BE2C (cell line): ENCODE results near the gene ZNF385A.

ENCODE experiments used
- DNase-seq: peaks from one replicate; pipeline ENCODE4 v3.0.0-alpha.2; 2020
- H3K27me3 ChIP-seq: fragments of 250-450 bp; sonication (Bioruptor Pico); 2 replicates; pipeline ENCODE4 v1.5.1; 2020; ENCODE audit warnings: mild to moderate bottlenecking
- H3K36me3 ChIP-seq: fragments of 250-450 bp; sonication (Bioruptor Pico); 2 replicates; pipeline ENCODE4 v1.5.1; 2020; ENCODE audit warnings: mild to moderate bottlenecking
- H3K4me1 ChIP-seq: fragments of 250-450 bp; sonication (Bioruptor Pico); 2 replicates; pipeline ENCODE4 v1.5.1; 2020
- H3K4me3 ChIP-seq: 2 replicates; pipeline ENCODE4 v1.5.1; 2011; ENCODE audit warnings: low read depth, low read length
- H3K9me3 ChIP-seq: fragments of 250-450 bp; sonication (Bioruptor Pico); 2 replicates; pipeline ENCODE4 v1.5.1; 2020
- CTCF ChIP-seq: IDR thresholded peaks from 2 replicates; pipeline ENCODE4 v1.5.1; 2012; ENCODE audit warnings: mild to moderate bottlenecking, low read depth, low read length

The ZNF385A gene

DNA sequence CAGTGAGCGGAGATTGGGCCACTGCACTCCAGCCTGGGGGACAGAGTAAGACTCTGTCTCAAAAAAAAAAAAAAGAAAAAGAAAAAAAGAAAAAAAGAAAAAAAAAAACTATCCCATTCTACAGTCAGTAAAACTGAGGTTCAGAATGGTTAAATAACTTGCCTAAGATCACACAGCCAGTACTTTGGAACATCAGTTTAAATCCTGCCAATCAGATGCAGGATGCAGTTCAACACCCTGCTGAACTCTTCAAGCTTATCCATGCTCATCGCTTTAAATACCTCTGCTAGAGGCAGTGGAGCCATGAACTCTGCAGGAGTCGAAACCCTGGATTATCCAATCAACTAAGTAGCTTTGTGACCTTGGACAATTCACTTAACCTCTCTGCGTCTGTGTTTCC is 3.4 kb downstream of the ZNF385A start:
- no peaks in the 10 kb centered on the region for H3K36me3 ChIP-seq
- no peak overlapping the region for H3K4me3 ChIP-seq
- H3K9me3 ChIP-seq = no peaks in the 10 kb centered on the region
- no peak for DNase-seq
- no peak for TF ChIP-seq CTCF
- no peaks in the 10 kb centered on the region for H3K27me3 ChIP-seq
- peaks cover 7% of the 10 kb centered on the region for H3K4me1 ChIP-seq

DNA sequence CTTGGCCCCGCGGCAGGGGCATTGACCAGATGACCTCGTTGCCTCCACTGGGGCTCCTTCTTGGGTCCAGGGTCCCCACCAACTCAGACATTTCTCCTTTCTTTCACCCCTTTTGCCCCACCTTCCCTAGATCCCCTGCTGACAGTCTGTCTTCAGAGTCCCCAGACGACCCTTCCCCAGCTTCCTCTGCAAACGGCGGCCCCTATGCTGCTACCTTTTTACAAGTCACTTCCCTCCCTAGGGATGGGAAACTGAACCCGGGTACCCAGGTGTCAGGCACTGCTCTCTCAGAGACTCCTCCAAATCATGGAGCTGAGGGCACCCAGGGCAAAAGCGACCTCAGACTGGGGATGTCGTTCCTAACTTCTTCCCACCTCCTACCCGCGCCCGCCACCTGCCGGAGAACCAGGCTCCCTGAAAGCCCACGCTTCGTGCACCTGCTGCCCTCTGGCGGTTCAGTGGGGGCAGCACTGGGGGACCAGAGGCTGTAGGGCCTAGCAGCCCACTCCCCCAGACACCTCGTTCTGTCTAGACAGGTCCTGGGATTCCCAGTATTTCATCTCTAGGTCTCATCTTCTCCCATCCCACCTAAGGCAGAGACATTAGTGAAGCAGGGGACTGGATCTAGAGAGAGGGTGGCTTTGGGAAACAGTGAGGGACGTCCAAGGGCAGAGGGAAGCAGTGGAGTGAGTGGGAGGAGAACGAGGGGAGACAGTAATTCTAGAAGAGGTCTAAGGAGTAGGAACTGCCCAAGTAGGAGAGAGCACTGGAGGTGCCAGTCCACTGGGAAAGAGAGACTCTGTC is 4.9 kb downstream of the ZNF385A start:
- Histone ChIP-seq H3K4me1 (peaks cover 22% of the 10 kb centered on the region), H3K4me3 (peak overlapping the region; percentile 57), H3K36me3 (no peaks in the 10 kb centered on the region), H3K9me3 (no peaks in the 10 kb centered on the region), H3K27me3 (no peaks in the 10 kb centered on the region)
- DNase-seq = peak; percentile 98
- TF ChIP-seq CTCF = peak; percentile 100

GRCh38 chr12:54378796-54379397 is 5.6 kb downstream of the ZNF385A start:
- DNase-seq = peak; percentile 91
- no peak for TF ChIP-seq CTCF
- no peaks in the 10 kb centered on the region for H3K9me3 ChIP-seq
- no peaks in the 10 kb centered on the region for H3K27me3 ChIP-seq
- H3K4me3 ChIP-seq = peak overlapping the region; percentile 57
- H3K36me3 ChIP-seq = no peaks in the 10 kb centered on the region
- peaks cover 29% of the 10 kb centered on the region for H3K4me1 ChIP-seq

- no peak for TF ChIP-seq CTCF
- H3K27me3 ChIP-seq = no peaks in the 10 kb centered on the region
- H3K4me1 ChIP-seq = peaks cover 36% of the 10 kb centered on the region
- H3K36me3 ChIP-seq = no peaks in the 10 kb centered on the region; the same call in 1 of the 2 replicates
- H3K4me3 ChIP-seq = peak overlapping the region; percentile 54
- DNase-seq = no peak
- no peaks in the 10 kb centered on the region for H3K9me3 ChIP-seq
Observed at GRCh38 chr12:54377797-54378515, 6.6 kb downstream of the ZNF385A start.

- no peak overlapping the region for H3K4me3 ChIP-seq
- no peak for TF ChIP-seq CTCF
Observed at GRCh38 chr12:54377007-54377406, 7.5 kb downstream of the ZNF385A start.

More at GRCh38 chr12:54377007-54377406, 7.5 kb downstream of the ZNF385A start:
- DNase-seq = no peak
- no peaks in the 10 kb centered on the region; the same call in 1 of the 2 replicates for H3K36me3 ChIP-seq
- no peaks in the 10 kb centered on the region for H3K9me3 ChIP-seq
- peaks cover 44% of the 10 kb centered on the region for H3K4me1 ChIP-seq
- H3K27me3 ChIP-seq = no peaks in the 10 kb centered on the region
